Lung (tissue), 12 donors: ENCODE results near the gene NDUFA11. TPM values are rescaled to one million over a fixed set of nuclear protein-coding genes. Genes with fewer than 3 reads are reported as not detected.
A peak's percentile ranks its signal among the peaks of the same experiment; 100 is the strongest.

Experiments
- ATAC-seq: fragments of 200-7000 bp; cut with Tn5 transposase; one replicate; pipeline ENCODE4 v1.9.1; 2020; ENCODE audit warnings: moderate number of reproducible peaks; ENCODE audit not compliant: insufficient read depth, low FRiP score
- DNase-seq, 3 donors: peaks; one replicate each; pipeline ENCODE4 v3.0.0-alpha.2; 2013 to 2017
- H3K27ac ChIP-seq, 2 donors: one replicate each; pipeline ENCODE4 v1.5.1; 2013; ENCODE audit warnings: mild to moderate bottlenecking in 2 of 2, moderate library complexity in 2 of 2, control low read depth in 1 of 2, inconsistent platforms in 1 of 2, low read depth in 1 of 2, low read length in 1 of 2
- H3K27me3 ChIP-seq, 3 donors: one replicate each; pipeline ENCODE4 v1.5.1; 2013; ENCODE audit warnings: low read length in 2 of 3; ENCODE audit not compliant: control insufficient read depth in 3 of 3, insufficient read depth in 3 of 3
- H3K36me3 ChIP-seq, 4 donors: one replicate each; pipeline ENCODE4 v1.5.1; 2013; ENCODE audit warnings: low read length in 4 of 4, mild to moderate bottlenecking in 1 of 4, moderate library complexity in 1 of 4; ENCODE audit not compliant: control insufficient read depth in 4 of 4, insufficient read depth in 4 of 4
- H3K4me1 ChIP-seq, 5 donors: one replicate each; pipeline ENCODE4 v1.5.1; 2013; ENCODE audit warnings: low read length in 5 of 5, mild to moderate bottlenecking in 2 of 5, moderate library complexity in 1 of 5; ENCODE audit not compliant: control insufficient read depth in 5 of 5, insufficient read depth in 5 of 5
- H3K4me3 ChIP-seq: one replicate; pipeline ENCODE4 v1.5.1; 2013; ENCODE audit warnings: mild to moderate bottlenecking, control low read depth, moderate library complexity
- H3K9ac ChIP-seq, 2 donors: one replicate each; pipeline ENCODE4 v1.5.1; 2013; ENCODE audit warnings: low read length in 2 of 2, control low read depth in 1 of 2; ENCODE audit not compliant: insufficient read depth in 1 of 2
- H3K9me3 ChIP-seq, 4 donors: one replicate each; pipeline ENCODE4 v1.5.1; 2013; ENCODE audit warnings: low read length in 3 of 4, mild to moderate bottlenecking in 1 of 4, moderate library complexity in 1 of 4; ENCODE audit not compliant: control insufficient read depth in 4 of 4, insufficient read depth in 3 of 4
- CTCF ChIP-seq: IDR thresholded peaks from 2 replicates; pipeline ENCODE4 v1.5.1; 2012; ENCODE audit warnings: mild to moderate bottlenecking; ENCODE audit errors: control extremely low read depth, extremely low read depth
- WGBS, 2 donors: extraction: QIAGEN DNeasy Blood & Tissue Kit; methylation state at CpG; one replicate each; pipeline ENCODE4 v1.1.7; 2013; 5-methylcytosine and 5-hydroxymethylcytosine counted together
- polyA plus RNA-seq, 2 donors: library from polyadenylated mRNA; stranded (reverse); fragments of 200-250 nt; gene quantifications; one replicate each; pipeline ENCODE4 v1.2.1, GENCODE V29; 2013
- total RNA-seq, 2 donors: library from RNA; depleted of rRNA in 1 of 2; stranded (reverse); fragments of >200 nt in 1 of 2; gene quantifications; one replicate each; pipeline ENCODE4 v1.2.1, GENCODE V29; 2014 to 2021
- donor health status: control.
- donor health status: control.
- donor health status: Bipolar disorder and iron deficiency.
- donor health status: healthy.
- donor health status: DM: yes; HTN: yes; CAD: no.

Gene NDUFA11
- total and polyA plus RNA-seq, 4 donors: 52.5 to 344 (median 278) TPM

- DNase-seq (no peak), ATAC-seq (no peak)
- H3K27me3 ChIP-seq: no peaks in the 10 kb centered on the region
- no peak for TF ChIP-seq CTCF
- WGBS, 2 donors: 94 to 95% methylated on average over 11 of the region's 11 CpGs
- peaks cover 10 to 66% (median 36%) of the 10 kb centered on the region in 4 donors for H3K36me3 ChIP-seq
- H3K27ac ChIP-seq: no peak overlapping the region
- peaks cover 0 to 44% (median 24%) of the 10 kb centered on the region in 5 donors for H3K4me1 ChIP-seq
- H3K4me3 ChIP-seq: no peak overlapping the region
- no peak overlapping the region for H3K9ac ChIP-seq
- no peaks in the 10 kb centered on the region for H3K9me3 ChIP-seq
These were observed 27.7 kb upstream of the NDUFA11 start for GRCh38 chr19:5931251-5931650.

- H3K9me3 ChIP-seq: no peaks in the 10 kb centered on the region
- WGBS, 2 donors: 91 to 96% methylated on average over 14 of the region's 14 CpGs
- H3K36me3 ChIP-seq: peaks cover 10 to 71% (median 47%) of the 10 kb centered on the region in 4 donors
- no peaks in the 10 kb centered on the region for H3K27me3 ChIP-seq
- no peak for TF ChIP-seq CTCF
- DNase-seq (no peak), ATAC-seq (no peak)
- H3K9ac ChIP-seq: no peak overlapping the region
- H3K4me1 ChIP-seq: peaks cover 0 to 27% (median 8%) of the 10 kb centered on the region in 5 donors
- no peak overlapping the region for H3K27ac ChIP-seq
- H3K4me3 ChIP-seq: no peak overlapping the region
These were observed 26.0 kb upstream of the NDUFA11 start for GRCh38 chr19:5929625-5930024.

GRCh38 chr19:5929179-5929578, 25.6 kb upstream of the NDUFA11 start:
- TF ChIP-seq CTCF: no peak
- no peak for DNase-seq
- 91 to 93% methylated on average over 13 of the region's 13 CpGs for WGBS, 2 donors
- no peaks in the 10 kb centered on the region for H3K9me3 ChIP-seq
- H3K27ac ChIP-seq: no peak overlapping the region
- peaks cover 13 to 72% (median 52%) of the 10 kb centered on the region in 4 donors for H3K36me3 ChIP-seq
- peaks cover 0 to 23% (median 4%) of the 10 kb centered on the region in 5 donors for H3K4me1 ChIP-seq
- H3K4me3 ChIP-seq: no peak overlapping the region
- ATAC-seq: no peak
- H3K9ac ChIP-seq: no peak overlapping the region
- H3K27me3 ChIP-seq: no peaks in the 10 kb centered on the region

GRCh38 chr19:5927441-5927821, 23.8 kb upstream of the NDUFA11 start:
- DNase-seq: no peak
- H3K9ac ChIP-seq: no peak overlapping the region
- H3K27ac ChIP-seq: peak overlapping the region; percentile 46 to 63
- no peak for ATAC-seq
- H3K4me1 ChIP-seq: peaks cover 0 to 5% (median 4%) of the 10 kb centered on the region in 5 donors
- peaks cover 18 to 81% (median 56%) of the 10 kb centered on the region in 4 donors for H3K36me3 ChIP-seq
- H3K4me3 ChIP-seq: no peak overlapping the region
- no peaks in the 10 kb centered on the region for H3K27me3 ChIP-seq
- no peak for TF ChIP-seq CTCF
- no peaks in the 10 kb centered on the region for H3K9me3 ChIP-seq
- WGBS, 2 donors: 91 to 93% methylated on average over 8 of the region's 8 CpGs
